GM23338 (cell line): ENCODE results near the gene SH3RF3. TPM values are rescaled to one million over a fixed set of nuclear protein-coding genes. Genes with fewer than 3 reads are reported as not detected.

Experiments
- ATAC-seq: fragments of 200-7000 bp; cut with Tn5 transposase; 3 replicates; pipeline ENCODE4 v1.9.1; 2020
- DNase-seq: peaks from one replicate; pipeline ENCODE4 v3.0.0-alpha.2; 2015; ENCODE audit warnings: low spot score
- H2AFZ ChIP-seq: fragments of 200-600 bp; sonication (generic); 2 replicates; pipeline ENCODE4 v1.8.0; 2016; ENCODE audit warnings: antibody characterized with exemption, mild to moderate bottlenecking, moderate library complexity
- H3F3A ChIP-seq: fragments of 200-600 bp; sonication (generic); replicated peaks from 2 replicates; pipeline ENCODE4 v1.8.0; 2017; ENCODE audit warnings: antibody characterized with exemption, mixed run types, low read depth
- H3K27ac ChIP-seq: fragments of 200-600 bp; sonication (generic); 2 replicates; pipeline ENCODE4 v1.6.1; 2016; ENCODE audit warnings: low read depth
- H3K27me3 ChIP-seq: fragments of 200-600 bp; sonication (generic); 2 replicates; pipeline ENCODE4 v1.8.0; 2016; ENCODE audit warnings: mild to moderate bottlenecking, mixed run types, moderate library complexity; ENCODE audit not compliant: insufficient read depth
- H3K36me3 ChIP-seq: fragments of 200-600 bp; sonication (generic); 2 replicates; pipeline ENCODE4 v1.8.0; 2016; ENCODE audit warnings: mild to moderate bottlenecking; ENCODE audit not compliant: insufficient read depth
- H3K4me1 ChIP-seq: fragments of 200-600 bp; sonication (generic); 2 replicates; pipeline ENCODE4 v1.8.0; 2016; ENCODE audit warnings: mild to moderate bottlenecking, moderate library complexity; ENCODE audit not compliant: insufficient read depth
- H3K4me2 ChIP-seq: fragments of 200-600 bp; sonication (generic); 2 replicates; pipeline ENCODE4 v1.7.1; 2017; ENCODE audit warnings: mixed run types
- H3K4me3 ChIP-seq: fragments of 200-600 bp; sonication (generic); 2 replicates; pipeline ENCODE4 v1.6.1; 2016; ENCODE audit warnings: mixed run types
- H3K79me2 ChIP-seq: fragments of 200-600 bp; sonication (generic); replicated peaks from 2 replicates; pipeline ENCODE4 v1.8.0; 2017; ENCODE audit warnings: mild to moderate bottlenecking; ENCODE audit not compliant: insufficient read depth
- H3K9me2 ChIP-seq: fragments of 200-600 bp; sonication (generic); 2 replicates; pipeline ENCODE4 v1.8.0; 2017; ENCODE audit not compliant: insufficient read depth
- H4K20me1 ChIP-seq: fragments of 200-600 bp; sonication (generic); replicated peaks from 2 replicates; pipeline ENCODE4 v1.8.0; 2017; ENCODE audit warnings: mild to moderate bottlenecking; ENCODE audit not compliant: insufficient read depth
- H3K27ac Mint-ChIP-seq: 2 replicates; pipeline ENCODE4 v1.8.0; 2020; ENCODE audit warnings: inconsistent platforms, mild to moderate bottlenecking, moderate library complexity, mixed read lengths
- H3K27me3 Mint-ChIP-seq: 3 replicates; pipeline ENCODE4 v1.8.0; 2022; ENCODE audit warnings: low read depth, mild to moderate bottlenecking, moderate library complexity, mixed read lengths, inconsistent platforms; ENCODE audit not compliant: insufficient read depth, poor library complexity
- H3K36me3 Mint-ChIP-seq: 3 replicates; pipeline ENCODE4 v1.8.0; 2021; ENCODE audit warnings: low read depth, mild to moderate bottlenecking, inconsistent platforms, moderate library complexity, mixed read lengths
- H3K4me1 Mint-ChIP-seq: 3 replicates; pipeline ENCODE4 v1.8.0; 2020; ENCODE audit warnings: mild to moderate bottlenecking, inconsistent platforms, mixed read lengths
- H3K4me3 Mint-ChIP-seq: 3 replicates; pipeline ENCODE4 v1.8.0; 2021; ENCODE audit warnings: moderate library complexity, mild to moderate bottlenecking, inconsistent platforms, mixed read lengths
- H3K9me3 Mint-ChIP-seq: 3 replicates; pipeline ENCODE4 v1.8.0; 2020; ENCODE audit warnings: moderate library complexity, mild to moderate bottlenecking, inconsistent platforms, mixed read lengths
- CREB1 ChIP-seq: fragments of 250-450 bp; sonication (Bioruptor Pico); IDR thresholded peaks from 2 replicates; pipeline ENCODE4 v1.5.0; 2020; ENCODE audit warnings: low read depth, mild to moderate bottlenecking, moderate library complexity
- EZH2 ChIP-seq: fragments of 200-600 bp; sonication (generic); IDR thresholded peaks from one replicate; pipeline ENCODE4 v1.8.0; 2017; ENCODE audit warnings: antibody characterized with exemption, mild to moderate bottlenecking, low read depth; ENCODE audit not compliant: unreplicated experiment
- EZH2phosphoT487 ChIP-seq: fragments of 200-600 bp; sonication (generic); IDR thresholded peaks from one replicate; pipeline ENCODE4 v1.8.1; 2018; ENCODE audit warnings: antibody characterized with exemption; ENCODE audit not compliant: unreplicated experiment
- ZNF462 ChIP-seq: fragments of 250-450 bp; sonication (Bioruptor Pico); IDR thresholded peaks from 2 replicates; pipeline ENCODE4 v1.5.0; 2020; ENCODE audit warnings: mild to moderate bottlenecking, moderate library complexity
- polyA plus RNA-seq: library from polyadenylated mRNA; unstranded; fragments of >200 nt; fragmentation: Nextera tagmentation; extraction: Ambion mirVana; gene quantifications from 2 replicates; pipeline ENCODE4 v1.2.1, GENCODE V29; 2016
- total RNA-seq: library from RNA; depleted of rRNA; stranded (reverse); fragments of >200 nt; shearing (Covaris generic); gene quantifications from 2 replicates; pipeline ENCODE4 v1.2.3, GENCODE V29; 2014

SH3RF3 gene
- total and polyA plus RNA-seq, 2 experiments from 2014 or later = 0.11 to 0.63 TPM

- no peaks in the 10 kb centered on the region for H3K4me1 Mint-ChIP-seq
- no peak overlapping the region for H3K4me3 ChIP-seq
- no peaks in the 10 kb centered on the region; the same call in 2 of the 3 replicates for H3K9me3 Mint-ChIP-seq
These were observed 321.7 kb downstream of the SH3RF3 start for GRCh38 chr2:109450574-109451273.

More at GRCh38 chr2:109450574-109451273, 321.7 kb downstream of the SH3RF3 start:
- Histone ChIP-seq H3K27me3 (no peaks in the 10 kb centered on the region), H3K9me2 (no peaks in the 10 kb centered on the region), H3F3A (no peaks in the 10 kb centered on the region), H3K79me2 (no peaks in the 10 kb centered on the region), H3K4me1 (no peaks in the 10 kb centered on the region), H3K27ac (no peak overlapping the region), H3K4me2 (no peak overlapping the region), H3K36me3 (no peaks in the 10 kb centered on the region), H4K20me1 (no peaks in the 10 kb centered on the region), H2AFZ (no peak overlapping the region)
- Mint-ChIP-seq H3K4me3 (no peak overlapping the region), H3K27me3 (peaks cover 2% of the 10 kb centered on the region), H3K36me3 (no peaks in the 10 kb centered on the region), H3K27ac (no peak overlapping the region)
- no peak; the same call in 2 of the 3 replicates for ATAC-seq
- no peak for DNase-seq
- TF ChIP-seq ZNF462 (no peak), EZH2phosphoT487 (no peak), CREB1 (no peak), EZH2 (no peak)
